Smooth muscle cell (in vitro differentiated cells): ENCODE results near the gene OR8I2. TPM values are rescaled to one million over a fixed set of nuclear protein-coding genes. Genes with fewer than 3 reads are reported as not detected.
"Not testable (repeated sequence)": the region's sequence is repeated elsewhere in the genome, so short reads cannot be mapped to it uniquely, and the experiment has no call there.

Experiments used
- DNase-seq: peaks from one replicate; lab custom pipeline; 2025; ENCODE audit not compliant: unreplicated experiment; lab: John Stamatoyannopoulos, UW
- H2AFZ ChIP-seq: fragments of 200-600 bp; sonication (generic); 2 replicates; pipeline ENCODE4 v1.6.0; 2016; ENCODE audit warnings: antibody characterized with exemption, low read depth, mild to moderate bottlenecking
- H3F3A ChIP-seq: fragments of 200-600 bp; sonication (generic); 2 replicates; pipeline ENCODE4 v1.6.0; 2017; ENCODE audit warnings: antibody characterized with exemption, low read depth
- H3K27ac ChIP-seq: fragments of 200-600 bp; sonication (generic); 2 replicates; pipeline ENCODE4 v1.5.1; 2016; ENCODE audit warnings: low read depth, mild to moderate bottlenecking
- H3K27me3 ChIP-seq: fragments of 200-600 bp; sonication (generic); 2 replicates; pipeline ENCODE4 v1.6.1; 2016; ENCODE audit warnings: low read depth, mild to moderate bottlenecking
- H3K36me3 ChIP-seq: fragments of 200-600 bp; sonication (generic); 2 replicates; pipeline ENCODE4 v1.5.1; 2016; ENCODE audit warnings: low read depth
- H3K4me1 ChIP-seq: fragments of 200-600 bp; sonication (generic); 2 replicates; pipeline ENCODE4 v1.5.1; 2016; ENCODE audit warnings: low read depth
- H3K4me2 ChIP-seq: fragments of 200-600 bp; sonication (generic); 2 replicates; pipeline ENCODE4 v1.6.0; 2016; ENCODE audit warnings: mild to moderate bottlenecking
- H3K4me3 ChIP-seq: fragments of 200-600 bp; sonication (generic); 2 replicates; pipeline ENCODE4 v1.5.1; 2016; ENCODE audit warnings: mild to moderate bottlenecking
- H3K79me2 ChIP-seq: fragments of 200-600 bp; sonication (generic); 2 replicates; pipeline ENCODE4 v1.6.0; 2016; ENCODE audit warnings: low read depth, mild to moderate bottlenecking
- H3K9ac ChIP-seq: fragments of 200-600 bp; sonication (generic); 2 replicates; pipeline ENCODE4 v1.6.0; 2016; ENCODE audit warnings: low read depth
- H3K9me3 ChIP-seq: fragments of 200-600 bp; sonication (generic); replicated peaks from 2 replicates; pipeline ENCODE4 v1.5.1; 2016; ENCODE audit warnings: low read depth
- H4K20me1 ChIP-seq: fragments of 200-600 bp; sonication (generic); 2 replicates; pipeline ENCODE4 v1.6.0; 2016; ENCODE audit warnings: low read depth
- WGBS: methylation state at CpG from one replicate; pipeline ENCODE4 v1.1.7; 2016; ENCODE audit warnings: low lambda C conversion rate; 5-methylcytosine and 5-hydroxymethylcytosine counted together
- polyA plus RNA-seq: library from polyadenylated mRNA; unstranded; fragments of >200 nt; fragmentation: Nextera tagmentation; extraction: Ambion mirVana; gene quantifications from 2 replicates; pipeline ENCODE4 v1.2.1, GENCODE V29; 2016
- small RNA-seq: library from RNA; depleted of rRNA; stranded (forward); fragments of <200 nt; gene quantifications from one replicate; pipeline ENCODE3, GENCODE V24; 2014
- total RNA-seq: library from RNA; depleted of rRNA; stranded (reverse); fragments of >200 nt; gene quantifications from 2 replicates; pipeline ENCODE4 v1.2.3, GENCODE V29; 2014
- TF ChIP-seq, protein P1 (sequence below): fragments of 200-600 bp; sonication (generic); IDR thresholded peaks from 2 replicates; pipeline ENCODE4 v1.5.1; 2017; ENCODE audit warnings: borderline replicate concordance, mild to moderate bottlenecking, antibody characterized with exemption; ENCODE audit not compliant: insufficient read depth, poor library complexity, severe bottlenecking

Gene OR8I2
- total and polyA plus RNA-seq, 2 experiments from 2014 or later, result not detected

DNA sequence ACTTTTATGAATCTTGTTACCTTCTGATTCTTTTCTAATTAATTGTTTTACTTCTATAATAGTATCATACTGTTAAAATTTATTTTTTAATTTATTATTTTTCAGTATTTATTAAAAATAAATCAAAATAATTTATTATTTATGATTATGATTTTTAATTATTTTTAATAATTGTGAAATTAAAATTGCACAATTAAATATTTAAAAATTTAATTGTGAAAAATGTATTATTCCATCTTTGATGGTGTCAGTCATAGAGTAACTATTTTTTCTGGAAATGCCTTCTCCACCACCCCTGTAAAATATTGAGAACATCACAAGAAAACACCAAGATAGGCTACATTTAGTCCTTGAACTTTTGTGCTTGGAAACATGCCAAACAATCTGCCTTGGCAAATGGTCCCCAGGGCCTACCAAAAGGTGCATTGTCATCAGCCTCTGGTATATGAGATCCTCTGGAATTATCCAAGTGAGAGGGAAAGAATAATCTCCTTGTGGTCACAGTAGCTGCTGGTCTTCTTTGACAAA, 10.2 kb downstream of the OR8I2 start, which contains the start of gene OR8H2:
Gene OR8H2 (plus strand): TSS at position 478 of the 528 bp plus-strand sequence. CDS start 1,356 bp downstream, outside the sequence.
- H3K4me1 ChIP-seq, result no peaks in the 10 kb centered on the region
- H3K9me3 ChIP-seq, result no peaks in the 10 kb centered on the region
- DNase-seq, result no peak
- H3K27ac ChIP-seq, result no peak within 1 kb of the TSS
- H3K79me2 ChIP-seq, result no peaks in the 10 kb centered on the region
- no peaks in the 10 kb centered on the region for H3F3A ChIP-seq
- H4K20me1 ChIP-seq, result no peaks in the 10 kb centered on the region
- H2AFZ ChIP-seq, result no peak within 1 kb of the TSS
- TF ChIP-seq, protein P1, sequence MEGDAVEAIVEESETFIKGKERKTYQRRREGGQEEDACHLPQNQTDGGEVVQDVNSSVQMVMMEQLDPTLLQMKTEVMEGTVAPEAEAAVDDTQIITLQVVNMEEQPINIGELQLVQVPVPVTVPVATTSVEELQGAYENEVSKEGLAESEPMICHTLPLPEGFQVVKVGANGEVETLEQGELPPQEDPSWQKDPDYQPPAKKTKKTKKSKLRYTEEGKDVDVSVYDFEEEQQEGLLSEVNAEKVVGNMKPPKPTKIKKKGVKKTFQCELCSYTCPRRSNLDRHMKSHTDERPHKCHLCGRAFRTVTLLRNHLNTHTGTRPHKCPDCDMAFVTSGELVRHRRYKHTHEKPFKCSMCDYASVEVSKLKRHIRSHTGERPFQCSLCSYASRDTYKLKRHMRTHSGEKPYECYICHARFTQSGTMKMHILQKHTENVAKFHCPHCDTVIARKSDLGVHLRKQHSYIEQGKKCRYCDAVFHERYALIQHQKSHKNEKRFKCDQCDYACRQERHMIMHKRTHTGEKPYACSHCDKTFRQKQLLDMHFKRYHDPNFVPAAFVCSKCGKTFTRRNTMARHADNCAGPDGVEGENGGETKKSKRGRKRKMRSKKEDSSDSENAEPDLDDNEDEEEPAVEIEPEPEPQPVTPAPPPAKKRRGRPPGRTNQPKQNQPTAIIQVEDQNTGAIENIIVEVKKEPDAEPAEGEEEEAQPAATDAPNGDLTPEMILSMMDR, result no peak
- no peaks in the 10 kb centered on the region for H3K27me3 ChIP-seq
- no peaks in the 10 kb centered on the region for H3K36me3 ChIP-seq
- H3K4me3 ChIP-seq, result no peak within 1 kb of the TSS
- H3K9ac ChIP-seq, result no peak within 1 kb of the TSS
- H3K4me2 ChIP-seq, result no peak within 1 kb of the TSS

DNA sequence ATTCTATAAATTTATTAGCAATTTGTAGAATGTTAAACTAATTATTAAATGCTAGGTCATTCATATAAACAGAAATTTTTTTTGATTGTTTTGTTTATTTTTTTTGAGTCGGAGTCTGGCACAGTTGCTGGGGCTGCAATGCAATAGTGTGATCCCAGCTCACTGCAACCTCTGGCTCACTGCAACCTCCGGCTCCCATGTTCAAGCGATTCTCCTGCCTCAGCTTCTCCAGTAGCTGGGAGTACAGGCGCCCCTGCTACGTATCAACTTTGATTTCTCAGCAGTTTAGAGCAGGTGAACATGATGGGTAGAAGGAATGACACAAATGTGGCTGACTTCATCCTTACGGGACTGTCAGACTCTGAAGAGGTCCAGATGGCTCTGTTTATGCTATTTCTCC, 29.0 kb downstream of the OR8I2 start, which contains the start of gene OR8H3:
Gene OR8H3 (plus strand): TSS at position 301 of the 400 bp plus-strand sequence. CDS start 0 bp downstream, at position 301.
- H3K9me3 ChIP-seq, result no peaks in the 10 kb centered on the region
- no peaks in the 10 kb centered on the region for H3K27me3 ChIP-seq
- no peak for DNase-seq
- no peak within 1 kb of the TSS for H3K9ac ChIP-seq
- H3K4me1 ChIP-seq, result no peaks in the 10 kb centered on the region
- no peaks in the 10 kb centered on the region for H3F3A ChIP-seq
- TF ChIP-seq, protein P1, result no peak
- H3K4me3 ChIP-seq, result no peak within 1 kb of the TSS
- 91% methylated on average over 6 of the region's 6 CpGs for WGBS
- H2AFZ ChIP-seq, result no peak within 1 kb of the TSS
- H3K79me2 ChIP-seq, result no peaks in the 10 kb centered on the region
- no peak within 1 kb of the TSS for H3K4me2 ChIP-seq
- no peak within 1 kb of the TSS for H3K27ac ChIP-seq
- H3K36me3 ChIP-seq, result no peaks in the 10 kb centered on the region
- no peaks in the 10 kb centered on the region for H4K20me1 ChIP-seq

DNA sequence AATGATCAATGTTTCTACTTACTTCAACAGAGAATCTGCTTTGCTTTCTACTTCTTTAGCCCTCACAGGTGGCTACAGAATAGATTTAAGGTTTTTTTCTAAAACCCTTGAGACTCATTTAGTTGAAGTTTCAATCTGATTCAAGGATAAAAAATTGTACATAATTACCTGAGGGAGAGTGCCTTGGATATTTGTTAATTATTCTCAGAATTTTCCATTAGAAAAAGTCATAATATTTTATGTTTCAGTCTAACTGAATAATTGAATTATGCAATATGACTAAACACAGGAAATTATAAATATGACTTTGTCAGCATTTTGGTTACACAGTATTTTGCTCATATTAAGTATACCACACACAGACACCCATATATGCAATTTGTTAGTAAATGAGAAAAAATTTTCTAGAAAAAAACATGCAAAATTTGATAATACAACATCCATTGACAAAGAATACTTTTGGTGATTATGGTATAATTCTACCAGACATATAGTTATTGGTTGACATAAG, 47.1 kb downstream of the OR8I2 start, which contains the start of gene OR8J3:
Gene OR8J3 (minus strand): TSS at position 51 of the 511 bp plus-strand sequence. CDS start 2,483 bp downstream, outside the sequence.
- TF ChIP-seq, protein P1, result no peak
- Histone ChIP-seq H3K4me2 (no peak within 1 kb of the TSS), H3K36me3 (no peaks in the 10 kb centered on the region)

DNA sequence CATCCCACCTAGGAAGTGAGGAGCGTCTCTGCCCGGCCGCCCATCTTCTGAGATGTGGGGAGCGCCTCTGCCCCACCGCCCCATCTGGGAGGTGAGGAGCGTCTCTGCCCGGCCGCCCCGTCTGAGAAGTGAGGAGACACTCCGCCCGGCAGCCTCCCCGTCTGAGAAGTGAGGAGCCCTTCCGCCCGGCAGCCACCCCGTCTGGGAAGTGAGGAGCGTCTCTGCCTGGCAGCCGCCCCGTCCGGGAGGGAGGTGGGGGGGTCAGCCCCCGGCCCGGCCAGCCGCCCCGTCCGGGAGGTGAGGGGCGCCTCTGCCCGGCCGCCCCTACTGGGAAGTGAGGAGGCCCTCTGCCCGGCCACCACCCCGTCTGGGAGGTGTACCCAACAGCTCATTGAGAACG, 50.6 kb downstream of the OR8I2 start:
- not testable (repeated sequence) for H3K9me3 ChIP-seq, DNase-seq, H4K20me1 ChIP-seq, H3K36me3 ChIP-seq, H3K4me3 ChIP-seq, H3K27me3 ChIP-seq, H3K9ac ChIP-seq, H2AFZ ChIP-seq, H3K79me2 ChIP-seq, H3K27ac ChIP-seq, H3K4me1 ChIP-seq, H3F3A ChIP-seq, H3K4me2 ChIP-seq
- 82% methylated on average over 12 of the region's 30 CpGs for WGBS

More for the DNA sequence above, 47.1 kb downstream of the OR8I2 start, which contains the start of gene OR8J3:
- no peak for DNase-seq
- no peaks in the 10 kb centered on the region for H3K9me3 ChIP-seq
- H3K79me2 ChIP-seq, result no peaks in the 10 kb centered on the region
- peak within 1 kb of the TSS; percentile 24 for H2AFZ ChIP-seq
- H3K27ac ChIP-seq, result no peak within 1 kb of the TSS
- no peaks in the 10 kb centered on the region for H3K27me3 ChIP-seq
- no peak within 1 kb of the TSS for H3K9ac ChIP-seq
- no peak within 1 kb of the TSS for H3K4me3 ChIP-seq
- no peaks in the 10 kb centered on the region for H4K20me1 ChIP-seq
- H3F3A ChIP-seq, result no peaks in the 10 kb centered on the region
- H3K4me1 ChIP-seq, result no peaks in the 10 kb centered on the region

Small RNA genes within 50 kb of the gene (small RNA-seq; reads per million reads assigned to genes)
- gene OR8I4P, result not detected

Other genes starting within 250 kb of the OR8I2 start
- not detected in 2 replicates for gene TRIM51, start 210.0 kb upstream of the OR8I2 start, total RNA-seq
- not detected in 2 replicates for gene TRIM51, start 210.0 kb upstream of the OR8I2 start, polyA plus RNA-seq
- gene OR5W2, start 178.7 kb upstream of the OR8I2 start, total RNA-seq, result not detected in 2 replicates
- not detected in 2 replicates for gene OR5W2, start 178.7 kb upstream of the OR8I2 start, polyA plus RNA-seq
- not detected in 2 replicates for gene OR5I1, start 156.9 kb upstream of the OR8I2 start, total RNA-seq
- not detected in 2 replicates for gene OR5I1, start 156.9 kb upstream of the OR8I2 start, polyA plus RNA-seq
- gene OR10AG1, start 123.4 kb upstream of the OR8I2 start, total RNA-seq, result not detected in 2 replicates
- not detected in 2 replicates for gene OR10AG1, start 123.4 kb upstream of the OR8I2 start, polyA plus RNA-seq
- not detected in 2 replicates for gene OR5F1, start 98.7 kb upstream of the OR8I2 start, total RNA-seq
- not detected in 2 replicates for gene OR5F1, start 98.7 kb upstream of the OR8I2 start, polyA plus RNA-seq
- gene OR5AS1, start 65.7 kb upstream of the OR8I2 start, total RNA-seq, result not detected in 2 replicates
- not detected in 2 replicates for gene OR5AS1, start 65.7 kb upstream of the OR8I2 start, polyA plus RNA-seq
- gene OR8H2, start 10.4 kb downstream of the OR8I2 start, total RNA-seq, result not detected in 2 replicates
- not detected in 2 replicates for gene OR8H2, start 10.4 kb downstream of the OR8I2 start, polyA plus RNA-seq
- gene OR8H3, start 29.1 kb downstream of the OR8I2 start, total RNA-seq, result not detected in 2 replicates
- gene OR8H3, start 29.1 kb downstream of the OR8I2 start, polyA plus RNA-seq, result not detected in 2 replicates
- gene OR8J3, start 46.9 kb downstream of the OR8I2 start, total RNA-seq, result not detected in 2 replicates
- not detected in 2 replicates for gene OR8J3, start 46.9 kb downstream of the OR8I2 start, polyA plus RNA-seq
- gene OR8K5, start 67.0 kb downstream of the OR8I2 start, total RNA-seq, result not detected in 2 replicates
- not detected in 2 replicates for gene OR8K5, start 67.0 kb downstream of the OR8I2 start, polyA plus RNA-seq
- gene OR5J2, start 83.3 kb downstream of the OR8I2 start, total RNA-seq, result not detected in 2 replicates
- not detected in 2 replicates for gene OR5J2, start 83.3 kb downstream of the OR8I2 start, polyA plus RNA-seq
- gene OR5T2, start 140.9 kb downstream of the OR8I2 start, total RNA-seq, result not detected in 2 replicates
- gene OR5T2, start 140.9 kb downstream of the OR8I2 start, polyA plus RNA-seq, result not detected in 2 replicates
- not detected in 2 replicates for gene OR5T3, start 158.9 kb downstream of the OR8I2 start, total RNA-seq
- gene OR5T3, start 158.9 kb downstream of the OR8I2 start, polyA plus RNA-seq, result not detected in 2 replicates
- not detected in 2 replicates for gene OR5T1, start 180.8 kb downstream of the OR8I2 start, total RNA-seq
- gene OR5T1, start 180.8 kb downstream of the OR8I2 start, polyA plus RNA-seq, result not detected in 2 replicates
- gene OR8H1, start 198.9 kb downstream of the OR8I2 start, total RNA-seq, result not detected in 2 replicates
- gene OR8H1, start 198.9 kb downstream of the OR8I2 start, polyA plus RNA-seq, result not detected in 2 replicates
- gene OR8K3, start 221.8 kb downstream of the OR8I2 start, total RNA-seq, result not detected in 2 replicates
- not detected in 2 replicates for gene OR8K3, start 221.8 kb downstream of the OR8I2 start, polyA plus RNA-seq